ENCODE results near the gene CASP10.
"Not testable (repeated sequence)": the region's sequence is repeated elsewhere in the genome, so short reads cannot be mapped to it uniquely, and the experiment has no call there.

CASP10 gene

GRCh38 chr2:201182650-201183364 is at the start of gene CASP10:
TSS of gene CASP10 (plus strand) at chr2:201183141. CDS start at chr2:201185778, 2,637 bp downstream.
- Mint-ChIP-seq H3K36me3 (ENCODE audit: low read depth) (peaks cover 9% of the 10 kb centered on the region), H3K27ac (peak within 1 kb of the TSS; percentile 80), H3K27me3 (no peaks in the 10 kb centered on the region), H3K4me3 (peak within 1 kb of the TSS; percentile 89), H3K4me1 (ENCODE audit: low read depth) (peaks cover 63% of the 10 kb centered on the region), H3K9me3 (no peaks in the 10 kb centered on the region)

- no peaks in the 10 kb centered on the region for H3K9me3 Mint-ChIP-seq
- peak overlapping the region; percentile 52 for H3K4me3 Mint-ChIP-seq
- peaks cover 77% of the 10 kb centered on the region for H3K4me1 Mint-ChIP-seq (ENCODE audit: low read depth)
- peaks cover 89% of the 10 kb centered on the region for H3K36me3 Mint-ChIP-seq (ENCODE audit: low read depth)
- H3K27ac Mint-ChIP-seq, result peak overlapping the region; percentile 74
- H3K27me3 Mint-ChIP-seq, result no peaks in the 10 kb centered on the region
Measured at GRCh38 chr2:201135386-201135785, 47.6 kb upstream of the CASP10 start.

GRCh38 chr2:201136889-201137321 is 46.0 kb upstream of the CASP10 start:
- Mint-ChIP-seq H3K9me3 (no peaks in the 10 kb centered on the region), H3K27ac (peak overlapping the region; percentile 74), H3K27me3 (no peaks in the 10 kb centered on the region), H3K36me3 (ENCODE audit: low read depth) (peaks cover 86% of the 10 kb centered on the region), H3K4me3 (no peak overlapping the region), H3K4me1 (ENCODE audit: low read depth) (peaks cover 75% of the 10 kb centered on the region)

GRCh38 chr2:201137505-201138400 is 45.2 kb upstream of the CASP10 start:
- H3K27me3 Mint-ChIP-seq, result no peaks in the 10 kb centered on the region
- no peak overlapping the region for H3K4me3 Mint-ChIP-seq
- H3K4me1 Mint-ChIP-seq (ENCODE audit: low read depth), result peaks cover 69% of the 10 kb centered on the region

GRCh38 chr2:201138401-201138970 is 44.5 kb upstream of the CASP10 start:
- H3K27ac Mint-ChIP-seq, result peak overlapping the region; percentile 7
- no peaks in the 10 kb centered on the region for H3K27me3 Mint-ChIP-seq
- H3K4me3 Mint-ChIP-seq, result peak overlapping the region; percentile 8
- peaks cover 62% of the 10 kb centered on the region for H3K4me1 Mint-ChIP-seq (ENCODE audit: low read depth)
- H3K9me3 Mint-ChIP-seq, result no peaks in the 10 kb centered on the region
- H3K36me3 Mint-ChIP-seq (ENCODE audit: low read depth), result peaks cover 72% of the 10 kb centered on the region

More at GRCh38 chr2:201137505-201138400, 45.2 kb upstream of the CASP10 start:
- no peaks in the 10 kb centered on the region for H3K9me3 Mint-ChIP-seq
- no peak overlapping the region for H3K27ac Mint-ChIP-seq
- H3K36me3 Mint-ChIP-seq (ENCODE audit: low read depth), result peaks cover 79% of the 10 kb centered on the region

- H3K4me3 Mint-ChIP-seq, result peak overlapping the region; percentile 8
- peaks cover 55% of the 10 kb centered on the region for H3K4me1 Mint-ChIP-seq (ENCODE audit: low read depth)
- peaks cover 68% of the 10 kb centered on the region for H3K36me3 Mint-ChIP-seq (ENCODE audit: low read depth)
- H3K27ac Mint-ChIP-seq, result peak overlapping the region; percentile 7
- H3K27me3 Mint-ChIP-seq, H3K9me3 Mint-ChIP-seq: not testable (repeated sequence)
Measured at GRCh38 chr2:201138986-201139781, 43.8 kb upstream of the CASP10 start.

- no peak overlapping the region for H3K27ac Mint-ChIP-seq
- no peaks in the 10 kb centered on the region for H3K9me3 Mint-ChIP-seq
- no peaks in the 10 kb centered on the region for H3K27me3 Mint-ChIP-seq
- peaks cover 67% of the 10 kb centered on the region for H3K36me3 Mint-ChIP-seq (ENCODE audit: low read depth)
- H3K4me3 Mint-ChIP-seq, result no peak overlapping the region
- H3K4me1 Mint-ChIP-seq (ENCODE audit: low read depth), result peaks cover 50% of the 10 kb centered on the region
Measured at GRCh38 chr2:201139836-201140604, 42.9 kb upstream of the CASP10 start.

- no peak overlapping the region for H3K27ac Mint-ChIP-seq
- peaks cover 55% of the 10 kb centered on the region for H3K36me3 Mint-ChIP-seq (ENCODE audit: low read depth)
- H3K4me1 Mint-ChIP-seq (ENCODE audit: low read depth), result peaks cover 27% of the 10 kb centered on the region
- H3K9me3 Mint-ChIP-seq, result no peaks in the 10 kb centered on the region
- no peak overlapping the region for H3K4me3 Mint-ChIP-seq
- no peaks in the 10 kb centered on the region for H3K27me3 Mint-ChIP-seq
Measured at GRCh38 chr2:201144101-201145051, 38.6 kb upstream of the CASP10 start.

GRCh38 chr2:201148434-201148990 is 34.4 kb upstream of the CASP10 start:
- peaks cover 40% of the 10 kb centered on the region for H3K4me1 Mint-ChIP-seq (ENCODE audit: low read depth)
- peaks cover 71% of the 10 kb centered on the region for H3K36me3 Mint-ChIP-seq (ENCODE audit: low read depth)
- no peak overlapping the region for H3K4me3 Mint-ChIP-seq
- H3K9me3 Mint-ChIP-seq, result no peaks in the 10 kb centered on the region
- peak overlapping the region; percentile 24 for H3K27ac Mint-ChIP-seq
- no peaks in the 10 kb centered on the region for H3K27me3 Mint-ChIP-seq

GRCh38 chr2:201149064-201149820 is 33.7 kb upstream of the CASP10 start:
- H3K9me3 Mint-ChIP-seq, result no peaks in the 10 kb centered on the region
- H3K4me3 Mint-ChIP-seq, result no peak overlapping the region
- H3K27ac Mint-ChIP-seq, result peak overlapping the region; percentile 26
- peaks cover 70% of the 10 kb centered on the region for H3K36me3 Mint-ChIP-seq (ENCODE audit: low read depth)
- H3K4me1 Mint-ChIP-seq (ENCODE audit: low read depth), result peaks cover 40% of the 10 kb centered on the region
- H3K27me3 Mint-ChIP-seq, result no peaks in the 10 kb centered on the region

GRCh38 chr2:201149821-201150165 is 33.1 kb upstream of the CASP10 start:
- H3K27me3 Mint-ChIP-seq, H3K9me3 Mint-ChIP-seq, H3K4me3 Mint-ChIP-seq: not testable (repeated sequence)
- Mint-ChIP-seq H3K36me3 (ENCODE audit: low read depth) (peaks cover 73% of the 10 kb centered on the region), H3K27ac (peak overlapping the region; percentile 26), H3K4me1 (ENCODE audit: low read depth) (peaks cover 44% of the 10 kb centered on the region)

- Mint-ChIP-seq H3K36me3 (ENCODE audit: low read depth) (peaks cover 78% of the 10 kb centered on the region), H3K9me3 (no peaks in the 10 kb centered on the region), H3K4me3 (no peak overlapping the region), H3K4me1 (ENCODE audit: low read depth) (peaks cover 48% of the 10 kb centered on the region), H3K27me3 (no peaks in the 10 kb centered on the region), H3K27ac (peak overlapping the region; percentile 80)
Measured at GRCh38 chr2:201150454-201151020, 32.4 kb upstream of the CASP10 start.

Data from stimulated activated naive CD8-positive, alpha-beta T cell treated with anti-CD3 and anti-CD28 coated beads, Interleukin-15, Interleukin-2, amounts not matched to agents 100 ng/mL and 50 ng/mL, for 24 hours (primary cell).